Dermis lymphatic vessel endothelial cell (primary cell): Measurements from ENCODE around the gene SNX2. TPM values are rescaled to one million over a fixed set of nuclear protein-coding genes. Genes with fewer than 3 reads are reported as not detected.

Experiments
- total RNA-seq: library from RNA; depleted of rRNA; stranded (reverse); fragments of >200 nt; gene quantifications from 2 replicates; pipeline ENCODE4 v1.2.1, GENCODE V29; 2014

Gene SNX2
- 122 and 201 TPM in 2 replicates for total RNA-seq

GRCh38 chr5:122774861-122775549, at the start of gene SNX2:
TSS of gene SNX2 (plus strand) at chr5:122775080. CDS start at chr5:122775104, 24 bp downstream.

GRCh38 chr5:122845229-122846050, 70.6 kb downstream of the SNX2 start, which contains the start of gene SNX24:
TSS of gene SNX24 (plus strand) at chr5:122845613. CDS start at chr5:122845634, 21 bp downstream.

Other genes with a start within 250 kb of the SNX2 start
- gene SNX24, start 70.5 kb downstream of the SNX2 start, total RNA-seq = 5.0 and 8.8 TPM in 2 replicates